ENCODE data around the gene TRPM6. TPM values are rescaled to one million over a fixed set of nuclear protein-coding genes. Genes with fewer than 3 reads are reported as not detected.

TRPM6 gene
- total and polyA plus RNA-seq, 2 donors (not counting 3 experiments of a cell fraction or from before 2014, with no cell fraction given), result 0.01 to 0.22 TPM

GRCh38 chr9:74728176-74728575 lies 159.5 kb downstream of the TRPM6 start:
- Histone ChIP-seq H3K4me1 (ENCODE audit: control insufficient read depth, extremely low read depth, insufficient read depth, low read length) (no peaks in the 10 kb centered on the region), H3K27ac (ENCODE audit: insufficient read depth, low read depth, low read length) (no peak overlapping the region), H3K79me2 (ENCODE audit: control insufficient read depth, insufficient read depth, low read length) (no peaks in the 10 kb centered on the region), H3K4me2 (ENCODE audit: insufficient read depth, low read length) (no peak overlapping the region), H3K27me3 (ENCODE audit: control insufficient read depth in 2 of 2, insufficient read depth in 2 of 2, low read length in 2 of 2) (peaks cover 0 to 15% of the 10 kb centered on the region in 2 experiments), H3K9me3 (replicated peaks; ENCODE audit: control insufficient read depth, insufficient read depth, low read length) (no peaks in the 10 kb centered on the region), H3K9me1 (replicated peaks; ENCODE audit: control insufficient read depth, extremely low read depth, insufficient read depth, low read length) (no peaks in the 10 kb centered on the region), H2AFZ (ENCODE audit: low read depth, low read length) (no peak overlapping the region), H3K4me3 (replicated peaks in 1 of 3; ENCODE audit: insufficient read depth in 1 of 3, low read depth in 1 of 3, low read length in 3 of 3) (no peak overlapping the region), H3K9ac (replicated peaks; ENCODE audit: extremely low read depth, insufficient read depth, low read length) (no peak overlapping the region), H3K36me3 (ENCODE audit: control insufficient read depth in 2 of 2, extremely low read depth in 1 of 2, insufficient read depth in 2 of 2, low read length in 2 of 2) (no peaks in the 10 kb centered on the region), H4K20me1 (replicated peaks; ENCODE audit: control insufficient read depth, extremely low read depth, insufficient read depth, low read length) (no peaks in the 10 kb centered on the region)
- dilution Hi-C loops (cut with MboI; ENCODE audit: extremely low pct_ligation_motif_present, low sequenced_read_pairs), result no loop called here
- no TSS peak for BruUV-seq (replicated peaks)
- TF ChIP-seq, protein P1, sequence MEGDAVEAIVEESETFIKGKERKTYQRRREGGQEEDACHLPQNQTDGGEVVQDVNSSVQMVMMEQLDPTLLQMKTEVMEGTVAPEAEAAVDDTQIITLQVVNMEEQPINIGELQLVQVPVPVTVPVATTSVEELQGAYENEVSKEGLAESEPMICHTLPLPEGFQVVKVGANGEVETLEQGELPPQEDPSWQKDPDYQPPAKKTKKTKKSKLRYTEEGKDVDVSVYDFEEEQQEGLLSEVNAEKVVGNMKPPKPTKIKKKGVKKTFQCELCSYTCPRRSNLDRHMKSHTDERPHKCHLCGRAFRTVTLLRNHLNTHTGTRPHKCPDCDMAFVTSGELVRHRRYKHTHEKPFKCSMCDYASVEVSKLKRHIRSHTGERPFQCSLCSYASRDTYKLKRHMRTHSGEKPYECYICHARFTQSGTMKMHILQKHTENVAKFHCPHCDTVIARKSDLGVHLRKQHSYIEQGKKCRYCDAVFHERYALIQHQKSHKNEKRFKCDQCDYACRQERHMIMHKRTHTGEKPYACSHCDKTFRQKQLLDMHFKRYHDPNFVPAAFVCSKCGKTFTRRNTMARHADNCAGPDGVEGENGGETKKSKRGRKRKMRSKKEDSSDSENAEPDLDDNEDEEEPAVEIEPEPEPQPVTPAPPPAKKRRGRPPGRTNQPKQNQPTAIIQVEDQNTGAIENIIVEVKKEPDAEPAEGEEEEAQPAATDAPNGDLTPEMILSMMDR (IDR thresholded peaks at IDR 0.05; ENCODE audit: extremely low read depth in 1 of 2, insufficient read depth in 1 of 2, low read depth in 1 of 2, low read length in 2 of 2), result no peak
- TF ChIP-seq POLR2AphosphoS5 (IDR thresholded peaks at IDR 0.05; ENCODE audit: insufficient read depth, low read depth, low read length) (no peak), JUN (IDR thresholded peaks at IDR 0.05; ENCODE audit: borderline replicate concordance, insufficient read depth, insufficient read length, low read depth) (no peak), POLR2A (IDR thresholded peaks at IDR 0.05; ENCODE audit: low read depth, low read length) (no peak), EZH2 (IDR thresholded peaks at IDR 0.05; ENCODE audit: borderline replicate concordance, low read depth, low read length, severe bottlenecking) (no peak), MAX (IDR thresholded peaks at IDR 0.05; ENCODE audit: insufficient read depth, insufficient read length) (no peak), MYC (IDR thresholded peaks at IDR 0.05; ENCODE audit: low read depth, low read length) (no peak), FOS (IDR thresholded peaks at IDR 0.05; ENCODE audit: borderline replicate concordance, insufficient read depth, low read length) (no peak)
- ChIA-PET CTCF (no interaction called here), POLR2A (no interaction called here)
- no peak for FAIRE-seq
- no peak for DNase-seq (ENCODE audit: low read depth, low spot score)
- intact Hi-C loops (cut with micrococcal nuclease), result no loop called here

Measured in endothelial cell of umbilical vein (primary cell).